GM12872 (cell line): ENCODE measurements around the gene COX17.

Experiments
- CTCF ChIP-seq: IDR thresholded peaks from 3 replicates; pipeline ENCODE4 v1.5.1; 2011; ENCODE audit warnings: low read depth, mild to moderate bottlenecking, low read length, moderate library complexity; ENCODE audit not compliant: insufficient read depth

COX17 gene

GRCh38 chr3:119631516-119631915 lies 45.7 kb downstream of the COX17 start:
- no peak for TF ChIP-seq CTCF

- TF ChIP-seq CTCF: no peak
Observed at GRCh38 chr3:119630880-119631329, 46.3 kb downstream of the COX17 start.

GRCh38 chr3:119630128-119630879 lies 46.9 kb downstream of the COX17 start:
- TF ChIP-seq CTCF: peak; percentile 8; the same call in 1 of the 3 replicates

GRCh38 chr3:119628816-119629445 lies 48.3 kb downstream of the COX17 start:
- TF ChIP-seq CTCF: no peak

- TF ChIP-seq CTCF: no peak
Observed at GRCh38 chr3:119628390-119628789, 48.8 kb downstream of the COX17 start.

GRCh38 chr3:119627461-119627860 lies 49.7 kb downstream of the COX17 start:
- TF ChIP-seq CTCF: no peak

- TF ChIP-seq CTCF: no peak
Observed at GRCh38 chr3:119626196-119626595, 51.0 kb downstream of the COX17 start.
